ENCODE results near the gene HP. TPM values are rescaled to one million over a fixed set of nuclear protein-coding genes. Genes with fewer than 3 reads are reported as not detected.

HP gene
- total RNA-seq, 4 donors from 2014 or later, result 0.93 to 19.9 (median 1.3) TPM; not detected in 1

- no peaks in the 10 kb centered on the region for H3K9me3 ChIP-seq
- no peak overlapping the region for H3K27ac ChIP-seq
- intact Hi-C loops (cut with DNase I), result no loop called here
- TF ChIP-seq CTCF (IDR thresholded peaks at IDR 0.05) (no peak), POLR2A (IDR thresholded peaks at IDR 0.05) (no peak)
- H3K4me3 ChIP-seq (replicated peaks in 1 of 3), result no peak overlapping the region
- WGBS, 2 donors, result 100% methylated on average over 1 of the region's 1 CpG
- H3K36me3 ChIP-seq, result no peaks in the 10 kb centered on the region
- no peaks in the 10 kb centered on the region for H3K27me3 ChIP-seq
- no peak for DNase-seq
- no peaks in the 10 kb centered on the region for H3K4me1 ChIP-seq
Measured at GRCh38 chr16:72043539-72043938, 10.8 kb upstream of the HP start.

GRCh38 chr16:72044296-72044695, 10.0 kb upstream of the HP start:
- TF ChIP-seq CTCF (IDR thresholded peaks at IDR 0.05) (no peak), POLR2A (IDR thresholded peaks at IDR 0.05) (no peak)
- 75 to 92% methylated on average over 6 of the region's 6 CpGs for WGBS, 2 donors
- Histone ChIP-seq H3K36me3 (no peaks in the 10 kb centered on the region), H3K27ac (no peak overlapping the region), H3K27me3 (no peaks in the 10 kb centered on the region), H3K4me1 (no peaks in the 10 kb centered on the region), H3K9me3 (no peaks in the 10 kb centered on the region), H3K4me3 (replicated peaks in 1 of 3) (no peak overlapping the region)
- intact Hi-C loops (cut with DNase I), result no loop called here
- DNase-seq, result no peak

GRCh38 chr16:72044825-72045359, 9.4 kb upstream of the HP start:
- Histone ChIP-seq H3K36me3 (no peaks in the 10 kb centered on the region), H3K27ac (no peak overlapping the region), H3K27me3 (no peaks in the 10 kb centered on the region), H3K4me1 (no peaks in the 10 kb centered on the region), H3K4me3 (replicated peaks in 1 of 3) (no peak overlapping the region), H3K9me3 (no peaks in the 10 kb centered on the region)
- WGBS, 2 donors, result 70 to 91% methylated on average over 2 of the region's 2 CpGs
- TF ChIP-seq CTCF (IDR thresholded peaks at IDR 0.05), result no peak
- TF ChIP-seq POLR2A (IDR thresholded peaks at IDR 0.05), result no peak
- no peak for DNase-seq
- intact Hi-C loops (cut with DNase I), result no loop called here

- H3K27me3 ChIP-seq, result no peaks in the 10 kb centered on the region
- no peaks in the 10 kb centered on the region for H3K9me3 ChIP-seq
- no peak overlapping the region for H3K4me3 ChIP-seq (replicated peaks in 1 of 3)
- H3K27ac ChIP-seq, result no peak overlapping the region
- H3K4me1 ChIP-seq, result no peaks in the 10 kb centered on the region
- TF ChIP-seq CTCF (IDR thresholded peaks at IDR 0.05), result no peak
- no peak for TF ChIP-seq POLR2A (IDR thresholded peaks at IDR 0.05)
- no peak for DNase-seq
- intact Hi-C loops (cut with DNase I), result no loop called here
- H3K36me3 ChIP-seq, result no peaks in the 10 kb centered on the region
Measured at GRCh38 chr16:72049110-72049509, 5.2 kb upstream of the HP start.

- TF ChIP-seq CTCF (IDR thresholded peaks at IDR 0.05) (no peak), POLR2A (IDR thresholded peaks at IDR 0.05) (no peak)
- H3K27ac ChIP-seq, result no peak overlapping the region
- H3K27me3 ChIP-seq, result no peaks in the 10 kb centered on the region
- no peaks in the 10 kb centered on the region for H3K9me3 ChIP-seq
- intact Hi-C loops (cut with DNase I), result no loop called here
- 84 to 86% methylated on average over 4 of the region's 4 CpGs for WGBS, 2 donors
- no peak overlapping the region for H3K4me3 ChIP-seq (replicated peaks in 1 of 3)
- no peak for DNase-seq
- H3K36me3 ChIP-seq, result no peaks in the 10 kb centered on the region
- H3K4me1 ChIP-seq, result no peaks in the 10 kb centered on the region
Measured at GRCh38 chr16:72050769-72051464, 3.4 kb upstream of the HP start.
